ENCODE data around the gene CA10. TPM values are rescaled to one million over a fixed set of nuclear protein-coding genes. Genes with fewer than 3 reads are reported as not detected.

Gene CA10
- total RNA-seq, 6 experiments from 2014 or later, result not detected

- Histone ChIP-seq H3K27me3 (no peaks in the 10 kb centered on the region), H3K9me3 (no peaks in the 10 kb centered on the region), H3K4me3 (no peak overlapping the region), H3K27ac (no peak overlapping the region), H3K4me1 (no peaks in the 10 kb centered on the region), H3K36me3 (no peaks in the 10 kb centered on the region)
- 34% methylated on average over 2 of the region's 2 CpGs for WGBS (ENCODE audit: insufficient coverage, low coverage, low lambda C conversion rate, missing lambda C conversion rate)
- TF ChIP-seq CTCF (IDR thresholded peaks at IDR 0.05) (no peak), POLR2A (IDR thresholded peaks at IDR 0.05) (no peak)
- DNase-seq (no peak), ATAC-seq (no peak)
- intact Hi-C loops (cut with DNase I), result loop anchor here in 1 of 2 donors (10.0 kb wide), 1 partner anchor 336 kb away; no protein-coding TSS in a partner anchor
Measured at GRCh38 chr17:51769231-51769630, 389.3 kb downstream of the CA10 start.

- Histone ChIP-seq H3K36me3 (no peaks in the 10 kb centered on the region), H3K27me3 (no peaks in the 10 kb centered on the region), H3K9me3 (no peaks in the 10 kb centered on the region), H3K27ac (no peak overlapping the region), H3K4me3 (no peak overlapping the region), H3K4me1 (no peaks in the 10 kb centered on the region)
- DNase-seq, result no peak
- TF ChIP-seq CTCF (IDR thresholded peaks at IDR 0.05), result no peak
- TF ChIP-seq POLR2A (IDR thresholded peaks at IDR 0.05), result no peak
- 18% methylated on average over 2 of the region's 2 CpGs for WGBS (ENCODE audit: insufficient coverage, low coverage, low lambda C conversion rate, missing lambda C conversion rate)
- intact Hi-C loops (cut with DNase I), result loop anchor here in 1 of 2 donors (10.0 kb wide), 1 partner anchor 336 kb away; no protein-coding TSS in a partner anchor
- no peak for ATAC-seq
Measured at GRCh38 chr17:51768706-51769105, 389.8 kb downstream of the CA10 start.

- Histone ChIP-seq H3K4me1 (no peaks in the 10 kb centered on the region), H3K36me3 (no peaks in the 10 kb centered on the region), H3K4me3 (no peak overlapping the region), H3K27me3 (no peaks in the 10 kb centered on the region), H3K9me3 (no peaks in the 10 kb centered on the region), H3K27ac (no peak overlapping the region)
- DNase-seq (no peak), ATAC-seq (no peak)
- TF ChIP-seq POLR2A (IDR thresholded peaks at IDR 0.05) (no peak), CTCF (IDR thresholded peaks at IDR 0.05) (no peak)
- 71% methylated on average over 1 of the region's 1 CpG for WGBS (ENCODE audit: insufficient coverage, low coverage, low lambda C conversion rate, missing lambda C conversion rate)
- intact Hi-C loops (cut with DNase I), result loop anchor here in 1 of 2 donors (10.0 kb wide), 1 partner anchor 338 kb away; no protein-coding TSS in a partner anchor
Measured at GRCh38 chr17:51767287-51767686, 391.2 kb downstream of the CA10 start.

- H3K27ac ChIP-seq, result no peak overlapping the region
- TF ChIP-seq CTCF (IDR thresholded peaks at IDR 0.05) (no peak), POLR2A (IDR thresholded peaks at IDR 0.05) (no peak)
- H3K36me3 ChIP-seq, result no peaks in the 10 kb centered on the region
- ATAC-seq, result no peak
- H3K27me3 ChIP-seq, result no peaks in the 10 kb centered on the region
- H3K4me3 ChIP-seq, result no peak overlapping the region
- DNase-seq, result no peak
- WGBS (ENCODE audit: insufficient coverage, low coverage, low lambda C conversion rate, missing lambda C conversion rate), result 57% methylated on average over 8 of the region's 8 CpGs
- H3K4me1 ChIP-seq, result no peaks in the 10 kb centered on the region
- intact Hi-C loops (cut with DNase I), result loop anchor here in 1 of 2 donors (10.0 kb wide), 1 partner anchor 339 kb away; no protein-coding TSS in a partner anchor
- H3K9me3 ChIP-seq, result no peaks in the 10 kb centered on the region
Measured at GRCh38 chr17:51765282-51766135, 393.0 kb downstream of the CA10 start.

All from right lobe of liver (tissue), 6 donors.